Stimulated activated CD8-positive, alpha-beta memory T cell treated with anti-CD3 and anti-CD28 coated beads, Interleukin-2, amount 100 ng/mL, for 1 hour (primary cell): ENCODE data around the gene NCDN.

Source experiments
- DNase-seq, 2 donors: peaks; one replicate each; pipeline ENCODE4 v3.0.0-alpha.2; 2020; ENCODE audit warnings: low read depth in 2 of 2

The NCDN gene

DNA sequence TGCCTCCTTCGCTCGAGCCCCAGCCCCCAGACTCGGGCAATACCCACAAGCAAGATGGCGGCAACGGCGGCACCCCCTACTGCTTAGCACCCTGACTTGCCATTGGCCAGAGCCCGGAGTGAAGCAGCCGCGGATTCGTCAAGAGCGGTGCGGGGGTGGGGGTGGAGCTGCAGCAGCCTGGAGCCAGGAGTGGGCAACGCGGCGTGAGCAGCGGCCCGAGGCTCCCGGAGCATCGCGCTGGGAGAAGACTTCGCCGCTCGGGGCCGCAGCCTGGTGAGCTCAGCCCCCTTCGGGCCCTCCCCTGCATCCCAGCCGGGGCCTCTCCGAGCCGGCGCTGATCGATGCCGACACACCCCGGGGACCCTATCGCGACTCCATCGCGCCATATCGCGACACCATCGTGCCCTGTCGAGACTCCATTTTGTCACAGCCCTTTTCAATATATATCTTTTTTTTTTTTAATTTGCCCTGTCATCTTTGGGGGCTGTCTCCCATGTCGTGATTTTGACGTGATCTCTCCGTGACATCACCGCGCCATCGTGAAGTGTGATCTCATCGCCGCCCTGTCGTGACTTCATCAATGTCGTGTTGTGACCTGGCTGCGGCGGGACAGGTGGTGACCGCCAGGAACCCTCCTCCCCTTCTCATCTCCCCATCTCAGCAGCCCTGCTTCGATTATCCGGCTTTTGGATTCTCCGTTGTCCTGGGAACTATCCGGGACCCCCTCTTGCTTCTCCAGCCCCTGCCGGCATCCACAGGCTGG, at the start of gene NCDN:
Gene NCDN, plus strand, starts transcription at position 189 of the 763 bp plus-strand sequence. Its CDS starts 392 bp downstream, at position 581.
- DNase-seq, result peak; percentile 87 to 91

- no peak for DNase-seq
Measured at GRCh38 chr1:35507947-35508346, 49.7 kb upstream of the NCDN start.

GRCh38 chr1:35509558-35509957, 48.0 kb upstream of the NCDN start:
- DNase-seq, result no peak

DNA sequence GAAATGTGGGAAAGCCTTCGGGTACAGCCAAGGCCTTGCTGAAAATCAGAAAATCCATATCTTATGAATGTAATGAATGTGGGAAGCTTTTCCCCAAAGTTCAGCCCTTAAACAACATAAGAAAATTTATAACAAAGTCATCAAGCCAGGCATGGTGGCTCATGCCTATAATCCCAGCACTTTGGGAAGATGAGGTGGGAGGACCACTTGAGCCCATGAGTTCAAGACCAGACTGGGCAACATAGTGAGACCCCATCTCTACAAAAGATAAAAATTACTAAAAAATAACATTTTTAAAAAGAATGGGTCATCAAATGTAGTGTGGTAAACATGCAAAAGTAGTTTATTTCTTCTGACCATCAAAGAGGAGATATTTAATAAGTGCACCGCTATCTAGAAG, 46.3 kb upstream of the NCDN start:
- no peak for DNase-seq

GRCh38 chr1:35518183-35518582, 39.4 kb upstream of the NCDN start:
- DNase-seq, result no peak

DNA sequence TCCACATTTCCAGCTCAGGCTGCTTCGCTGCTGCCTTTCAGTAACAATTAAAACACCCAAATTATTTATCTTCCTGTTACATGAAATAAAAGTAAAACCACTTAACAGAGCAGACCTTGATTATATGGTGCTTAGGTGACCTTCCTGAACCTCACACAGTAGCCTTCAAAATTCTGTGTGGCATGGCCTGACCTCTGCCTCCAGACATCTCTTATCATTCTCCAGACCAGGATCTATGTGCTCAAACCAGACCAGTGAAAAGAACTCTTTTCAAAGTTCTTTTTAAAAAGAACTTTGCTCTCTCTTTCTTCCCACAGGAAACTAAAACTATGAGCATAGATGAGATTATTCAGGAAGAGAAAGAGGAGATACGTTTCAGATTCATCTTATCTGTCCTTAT, 38.2 kb upstream of the NCDN start:
- no peak for DNase-seq

- DNase-seq, result no peak
Measured at GRCh38 chr1:35524106-35524505, 33.5 kb upstream of the NCDN start.

GRCh38 chr1:35530168-35530567, 27.4 kb upstream of the NCDN start:
- DNase-seq, result no peak

DNA sequence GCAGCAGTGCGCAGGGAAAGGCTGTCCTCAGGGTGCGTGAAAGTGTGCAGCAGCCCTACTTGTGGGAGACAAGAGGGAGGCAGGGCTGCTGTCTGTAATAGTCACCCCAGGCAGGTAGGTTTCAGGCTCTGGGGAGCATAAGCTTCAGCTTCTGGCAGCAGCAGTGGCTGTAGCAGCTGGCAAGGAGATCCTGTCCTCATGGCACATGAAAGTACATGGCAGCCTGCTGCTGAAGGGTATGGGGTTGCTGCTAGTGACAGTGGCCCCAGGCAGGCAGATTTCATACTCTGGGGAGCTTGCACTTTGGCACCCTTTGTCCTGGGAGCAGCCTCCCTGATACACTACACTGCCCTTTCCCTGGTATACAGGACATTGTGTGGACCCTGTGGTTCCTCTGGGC, 26.7 kb upstream of the NCDN start:
- DNase-seq, result no peak

DNA sequence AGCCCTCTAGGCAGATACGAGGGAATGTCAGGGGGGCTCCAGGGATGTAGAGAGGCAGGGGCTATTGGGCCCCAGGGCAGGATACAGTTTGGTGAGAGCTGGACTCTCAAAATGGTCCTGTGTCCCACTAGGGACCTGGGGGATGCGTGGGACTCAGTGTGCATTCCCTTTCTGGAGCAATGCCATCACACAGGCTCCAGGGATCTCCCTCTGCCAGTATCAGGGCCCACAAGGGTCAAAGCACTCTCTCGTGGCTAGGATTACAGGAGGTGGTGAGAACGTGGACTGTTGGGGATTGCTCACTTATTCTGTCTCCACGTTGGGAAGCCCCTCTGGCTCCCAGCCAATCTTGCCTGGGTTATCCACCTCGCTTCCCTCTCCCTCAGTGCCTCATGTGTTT, 26.2 kb upstream of the NCDN start:
- DNase-seq, result no peak

GRCh38 chr1:35532497-35533223, 24.9 kb upstream of the NCDN start:
- DNase-seq, result no peak

DNA sequence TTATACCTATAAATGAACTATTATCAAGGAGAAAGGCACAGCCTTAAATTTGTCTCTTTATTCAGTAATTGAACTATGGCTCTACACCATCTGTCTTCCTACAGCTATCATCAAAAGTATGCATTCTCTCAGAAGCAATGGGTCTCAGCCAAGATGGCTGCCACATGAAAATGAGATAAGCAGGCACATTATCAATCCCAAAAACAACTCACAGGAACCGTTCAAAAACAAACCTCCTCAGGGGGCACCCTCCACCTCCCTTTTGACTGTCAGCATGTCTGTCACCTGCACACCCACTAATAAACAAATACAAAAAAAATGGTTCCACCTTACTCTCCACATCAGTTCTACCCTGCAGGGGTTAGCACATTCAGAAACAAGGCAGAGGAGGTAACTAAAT, 24.0 kb upstream of the NCDN start:
- no peak for DNase-seq

GRCh38 chr1:35535243-35535642, 22.4 kb upstream of the NCDN start:
- no peak for DNase-seq

GRCh38 chr1:35536556-35537162, 20.9 kb upstream of the NCDN start:
- DNase-seq, result no peak

GRCh38 chr1:35537806-35538205, 19.8 kb upstream of the NCDN start:
- DNase-seq, result no peak

- no peak for DNase-seq
Measured at GRCh38 chr1:35539073-35539823, 18.4 kb upstream of the NCDN start.

DNA sequence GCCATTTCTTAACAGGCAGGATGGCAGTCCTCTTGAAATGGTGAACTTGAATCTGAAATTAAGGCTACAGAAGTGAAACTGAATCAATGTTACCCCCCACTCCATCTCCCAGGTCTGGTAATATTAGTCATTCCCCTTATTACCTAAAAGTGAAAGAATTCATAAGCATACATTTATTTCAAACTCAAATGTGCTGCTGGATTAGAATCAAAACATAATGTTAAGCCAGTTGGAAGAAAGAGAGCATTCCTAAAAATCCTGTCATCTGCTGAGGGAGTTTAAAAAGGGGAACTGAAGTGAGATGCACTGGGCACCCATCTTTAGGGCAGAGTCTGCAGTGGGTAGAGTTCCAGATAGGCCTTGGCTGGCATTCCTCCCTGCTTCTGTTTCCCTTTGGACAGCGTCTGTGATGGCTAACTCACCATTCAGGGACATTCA, 17.8 kb upstream of the NCDN start:
- DNase-seq, result no peak

GRCh38 chr1:35544976-35545375, 12.6 kb upstream of the NCDN start:
- DNase-seq, result peak in 1 of 2 donors; percentile 30

- DNase-seq, result no peak
Measured at GRCh38 chr1:35546614-35547013, 11.0 kb upstream of the NCDN start.

DNA sequence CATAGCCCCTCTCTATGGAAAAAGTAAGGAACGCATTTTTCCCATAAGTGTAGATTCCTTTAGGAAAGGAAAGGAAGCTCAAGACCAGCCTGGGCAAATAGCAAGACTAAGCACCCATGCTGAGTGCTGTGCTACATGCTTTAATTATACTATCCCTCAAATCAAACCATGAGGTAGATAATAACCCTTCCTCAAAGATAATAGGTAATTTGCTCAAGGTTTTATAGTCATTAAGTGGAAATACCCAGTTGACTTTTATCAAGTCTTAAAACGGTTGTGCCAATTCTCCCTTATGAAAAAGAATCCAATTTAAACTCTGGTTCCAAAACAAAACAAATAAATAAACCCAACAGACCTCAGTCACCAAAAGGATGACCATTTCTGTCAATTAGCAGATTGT, 3.7 kb upstream of the NCDN start:
- no peak for DNase-seq

DNA sequence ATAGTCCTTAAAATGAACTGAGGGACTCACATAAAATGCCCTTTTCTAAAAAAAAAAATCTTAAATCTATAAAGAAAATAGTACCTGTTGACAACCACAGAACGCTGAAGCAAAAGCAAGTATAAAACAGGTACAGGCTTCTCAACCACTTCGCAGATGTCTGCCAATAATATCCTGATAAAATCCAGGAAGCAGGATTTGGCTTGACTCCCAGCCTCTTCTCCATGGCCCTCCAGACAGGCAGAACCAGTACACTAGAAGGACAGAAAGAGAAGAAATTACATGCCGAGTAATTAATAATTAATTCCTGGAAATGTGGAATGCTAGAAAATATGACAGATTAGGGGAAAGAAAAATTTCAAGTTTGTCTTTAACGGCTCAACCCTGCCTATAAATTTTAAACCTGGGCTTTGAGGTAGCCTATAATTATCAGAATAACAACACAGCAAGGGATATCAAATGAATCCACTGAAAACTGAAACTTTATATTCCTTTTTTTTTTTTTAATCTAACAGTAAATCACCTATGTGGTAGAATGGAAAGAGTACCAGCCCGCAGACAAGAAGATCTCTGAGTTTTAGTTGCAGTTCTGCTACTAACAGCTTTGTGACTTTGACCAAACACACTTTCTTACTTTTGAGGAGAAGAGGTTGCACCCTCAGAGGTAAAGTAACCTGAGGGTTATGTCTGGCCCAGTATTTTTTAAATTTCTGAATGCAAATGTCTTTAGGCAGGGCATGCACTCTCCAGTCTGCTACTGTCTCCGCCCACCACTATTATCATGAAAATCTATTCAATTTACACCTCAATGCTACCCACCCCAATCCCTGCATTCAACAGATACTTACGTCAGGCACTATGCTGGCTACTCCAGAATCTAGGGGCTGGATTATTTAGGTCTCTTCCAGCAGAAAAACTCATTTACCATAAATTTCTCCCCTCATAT, 3.1 kb upstream of the NCDN start:
- DNase-seq, result no peak
